Body of pancreas (tissue), 4 donors: Measurements from ENCODE around the gene TMEM266. TPM values are rescaled to one million over a fixed set of nuclear protein-coding genes. Genes with fewer than 3 reads are reported as not detected.

Experiments used
- ATAC-seq: fragments of 150-250 bp; one replicate; pipeline ENCODE4 v1.9.1; 2016
- DNase-seq, 4 donors: peaks; one replicate each; pipeline ENCODE4 v3.0.0-alpha.2; 2019
- H3K27ac ChIP-seq, 4 donors: fragments of 200-600 bp; sonication (generic); 1 replicate in 3 of 4; 2 replicates in 1 of 4; pipeline versions ENCODE4 v1.5.1 to v1.6.1; 2016 to 2019; ENCODE audit warnings: mild to moderate bottlenecking in 1 of 4, mixed read lengths in 1 of 4, moderate library complexity in 1 of 4
- H3K27me3 ChIP-seq, 2 donors: fragments of 200-600 bp; sonication (generic); one replicate each; pipeline ENCODE4 v1.6.0; 2016; ENCODE audit warnings: mild to moderate bottlenecking in 1 of 2
- H3K36me3 ChIP-seq, 2 donors: fragments of 200-600 bp; sonication (generic); replicated peaks in 1 of 2; 2 replicates each; pipeline ENCODE4 v1.5.1; 2016; ENCODE audit warnings: low read depth in 2 of 2; ENCODE audit not compliant: insufficient read depth in 1 of 2
- H3K4me1 ChIP-seq: fragments of 200-600 bp; sonication (generic); one replicate; pipeline ENCODE4 v1.6.0; 2016
- H3K4me3 ChIP-seq, 2 donors: fragments of 200-600 bp; sonication (generic); 1 replicate in 1 of 2; 2 replicates in 1 of 2; pipeline ENCODE4 v1.5.1; 2016 to 2019
- H3K9me3 ChIP-seq, 3 donors: fragments of 200-600 bp; sonication (generic); 1 replicate in 2 of 3; 2 replicates in 1 of 3; pipeline ENCODE4 v1.5.1; 2016
- CTCF ChIP-seq, 7 experiments: fragments of 450-650 bp in 4 of 7; fragments of 200-600 bp in 3 of 7; sonication (generic) in 3 of 7; IDR thresholded peaks; one replicate each; pipeline ENCODE4 v1.5.1; 2016 to 2019; ENCODE audit warnings: antibody characterized with exemption in 7 of 7
- POLR2A ChIP-seq, 3 donors: fragments of 450-650 bp; IDR thresholded peaks; one replicate each; pipeline ENCODE4 v1.6.1; 2016; ENCODE audit warnings: antibody characterized with exemption in 3 of 3, mild to moderate bottlenecking in 2 of 3
- WGBS, 2 donors: methylation state at CpG; one replicate each; pipeline ENCODE4 v1.1.5; 2017; 5-methylcytosine and 5-hydroxymethylcytosine counted together
- intact Hi-C: fragments of 100-400 bp; cut with DNase I; formaldehyde crosslinking; loops from one replicate; pipeline ENCODE4 v1.15.1; 2023
- total RNA-seq, 2 donors: library from RNA; depleted of rRNA; stranded (reverse); fragments of >200 nt; gene quantifications; one replicate each; pipeline ENCODE4 v1.1.0, GENCODE V29; 2016

Gene TMEM266
- total RNA-seq, 2 donors from 2014 or later, result 0.66 to 9.1 TPM

- ATAC-seq, result no peak
Measured at GRCh38 chr15:76245072-76245610, 185.4 kb downstream of the TMEM266 start.

GRCh38 chr15:76251717-76252116 lies 191.9 kb downstream of the TMEM266 start:
- ATAC-seq, result no peak
- WGBS, 2 donors, result 92 to 94% methylated on average over 4 of the region's 4 CpGs

More at GRCh38 chr15:76245072-76245610, 185.4 kb downstream of the TMEM266 start:
- Histone ChIP-seq H3K36me3 (no peaks in the 10 kb centered on the region), H3K9me3 (no peaks in the 10 kb centered on the region), H3K27ac (no peak overlapping the region), H3K4me1 (no peaks in the 10 kb centered on the region), H3K4me3 (no peak overlapping the region), H3K27me3 (no peaks in the 10 kb centered on the region)
- no peak for DNase-seq
- WGBS, 2 donors, result 79 to 85% methylated on average over 1 of the region's 1 CpG
- TF ChIP-seq CTCF (IDR thresholded peaks at IDR 0.05) (no peak), POLR2A (IDR thresholded peaks at IDR 0.05) (no peak)
- intact Hi-C loops, result no loop called here

DNA sequence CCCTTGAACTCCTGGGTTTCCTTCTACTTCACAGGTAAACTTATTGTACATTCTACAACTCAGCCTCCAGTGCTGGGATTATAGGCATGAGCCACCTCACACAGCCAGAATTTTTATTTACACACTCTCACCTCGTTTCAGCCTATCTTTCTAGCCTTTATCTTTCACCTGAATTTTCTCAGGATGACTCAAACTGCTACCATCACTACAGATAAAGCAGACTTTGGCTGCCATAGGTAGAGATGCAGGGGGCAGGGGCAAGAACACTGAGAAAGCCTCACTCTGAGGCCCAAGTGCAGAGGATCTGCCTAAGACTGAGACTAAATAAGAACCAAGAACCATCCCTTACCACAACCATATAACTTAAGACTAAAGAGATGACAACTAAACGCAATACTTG lies 192.5 kb downstream of the TMEM266 start:
- Histone ChIP-seq H3K4me3 (no peak overlapping the region), H3K4me1 (no peaks in the 10 kb centered on the region), H3K36me3 (no peaks in the 10 kb centered on the region), H3K27ac (no peak overlapping the region), H3K9me3 (no peaks in the 10 kb centered on the region), H3K27me3 (no peaks in the 10 kb centered on the region)
- WGBS, 2 donors, result 64 to 75% methylated on average over 2 of the region's 2 CpGs
- intact Hi-C loops, result no loop called here
- ATAC-seq, result no peak
- no peak for DNase-seq
- no peak for TF ChIP-seq CTCF (IDR thresholded peaks at IDR 0.05)
- no peak for TF ChIP-seq POLR2A (IDR thresholded peaks at IDR 0.05)

More at GRCh38 chr15:76251717-76252116, 191.9 kb downstream of the TMEM266 start:
- H3K4me1 ChIP-seq, result no peaks in the 10 kb centered on the region
- no peak overlapping the region for H3K4me3 ChIP-seq
- H3K27ac ChIP-seq, result no peak overlapping the region
- no peaks in the 10 kb centered on the region for H3K27me3 ChIP-seq
- no peak for DNase-seq
- no peaks in the 10 kb centered on the region for H3K9me3 ChIP-seq
- TF ChIP-seq CTCF (IDR thresholded peaks at IDR 0.05), result no peak
- TF ChIP-seq POLR2A (IDR thresholded peaks at IDR 0.05), result no peak
- H3K36me3 ChIP-seq, result no peaks in the 10 kb centered on the region
- intact Hi-C loops, result no loop called here

- H3K36me3 ChIP-seq, result no peaks in the 10 kb centered on the region
- no peaks in the 10 kb centered on the region for H3K4me1 ChIP-seq
- no peak overlapping the region for H3K27ac ChIP-seq
- ATAC-seq (no peak), DNase-seq (no peak)
- intact Hi-C loops, result no loop called here
- H3K4me3 ChIP-seq, result no peak overlapping the region
- no peaks in the 10 kb centered on the region for H3K27me3 ChIP-seq
- no peaks in the 10 kb centered on the region for H3K9me3 ChIP-seq
- TF ChIP-seq CTCF (IDR thresholded peaks at IDR 0.05) (no peak), POLR2A (IDR thresholded peaks at IDR 0.05) (no peak)
- WGBS, 2 donors, result 90 to 91% methylated on average over 3 of the region's 3 CpGs
Measured at GRCh38 chr15:76253691-76254473, 194.1 kb downstream of the TMEM266 start.

Other genes with a start within 250 kb of the TMEM266 start
- gene UBE2Q2, start 216.5 kb upstream of the TMEM266 start, total RNA-seq, result 10 to 100 TPM; 15.2 to 15.8 TPM
- 10 to 100 TPM; 13.5 to 23.9 TPM for gene FBXO22, start 156.1 kb upstream of the TMEM266 start, total RNA-seq
- 10 to 100 TPM; 11.5 to 20.5 TPM for gene NRG4, start 47.6 kb upstream of the TMEM266 start, total RNA-seq